Skeletal muscle tissue (tissue), 4 donors: ENCODE results near the gene ID2. TPM values are rescaled to one million over a fixed set of nuclear protein-coding genes. Genes with fewer than 3 reads are reported as not detected.
A peak's percentile ranks its signal among the peaks of the same experiment; 100 is the strongest.

Experiments used
- H3K27ac ChIP-seq: one replicate; pipeline ENCODE4 v1.7.0; 2013; ENCODE audit warnings: mild to moderate bottlenecking, low read depth, low read length, inconsistent platforms
- H3K27me3 ChIP-seq, 3 donors: one replicate each; pipeline ENCODE4 v1.7.0; 2013; ENCODE audit warnings: low read length in 3 of 3; ENCODE audit not compliant: control insufficient read depth in 3 of 3, insufficient read depth in 3 of 3
- H3K36me3 ChIP-seq, 3 donors: one replicate each; pipeline ENCODE4 v1.7.0; 2013; ENCODE audit warnings: low read length in 3 of 3; ENCODE audit not compliant: control insufficient read depth in 3 of 3, insufficient read depth in 3 of 3
- H3K4me1 ChIP-seq, 3 donors: one replicate each; pipeline ENCODE4 v1.7.0; 2013; ENCODE audit warnings: low read length in 3 of 3, mild to moderate bottlenecking in 3 of 3; ENCODE audit not compliant: control insufficient read depth in 3 of 3, insufficient read depth in 3 of 3
- H3K4me3 ChIP-seq, 3 donors: one replicate each; pipeline ENCODE4 v1.7.0; 2013; ENCODE audit warnings: low read length in 3 of 3
- H3K9ac ChIP-seq, 3 donors: one replicate each; pipeline ENCODE4 v1.7.0; 2013; ENCODE audit warnings: low read length in 3 of 3, mild to moderate bottlenecking in 3 of 3, moderate library complexity in 2 of 3, low read depth in 1 of 3
- H3K9me3 ChIP-seq, 3 donors: one replicate each; pipeline ENCODE4 v1.7.0; 2013; ENCODE audit warnings: low read length in 3 of 3; ENCODE audit not compliant: control insufficient read depth in 3 of 3
- total RNA-seq: library from RNA; depleted of rRNA; stranded (reverse); fragments of >200 nt; gene quantifications from one replicate; pipeline ENCODE4 v1.2.3, GENCODE V29; 2014
- donor health status: Osteomylitis.

The ID2 gene
- total RNA-seq, 1 donor from 2014 or later = 35.0 TPM

- no peak overlapping the region for H3K27ac ChIP-seq
- no peak overlapping the region for H3K9ac ChIP-seq
- H3K4me3 ChIP-seq = no peak overlapping the region
- no peaks in the 10 kb centered on the region for H3K9me3 ChIP-seq
- no peaks in the 10 kb centered on the region for H3K36me3 ChIP-seq
- H3K27me3 ChIP-seq = no peaks in the 10 kb centered on the region
- H3K4me1 ChIP-seq = peaks cover 0 to 2% (median 0%) of the 10 kb centered on the region in 3 donors
Measured at GRCh38 chr2:8640498-8640897, 41.4 kb upstream of the ID2 start.

GRCh38 chr2:8641301-8641965 lies 40.4 kb upstream of the ID2 start:
- Histone ChIP-seq H3K4me1 (peaks cover 0 to 2% (median 0%) of the 10 kb centered on the region in 3 donors), H3K27ac (no peak overlapping the region), H3K9me3 (no peaks in the 10 kb centered on the region), H3K27me3 (no peaks in the 10 kb centered on the region), H3K36me3 (no peaks in the 10 kb centered on the region), H3K9ac (no peak overlapping the region), H3K4me3 (no peak overlapping the region)

- Histone ChIP-seq H3K4me3 (no peak overlapping the region), H3K9me3 (no peaks in the 10 kb centered on the region), H3K27ac (no peak overlapping the region), H3K4me1 (peaks cover 0 to 2% (median 0%) of the 10 kb centered on the region in 3 donors), H3K27me3 (no peaks in the 10 kb centered on the region), H3K9ac (peak overlapping the region in 1 of 3 donors; percentile 18), H3K36me3 (no peaks in the 10 kb centered on the region)
Measured at GRCh38 chr2:8642366-8643068, 39.3 kb upstream of the ID2 start.

GRCh38 chr2:8643250-8643995 lies 38.4 kb upstream of the ID2 start:
- H3K36me3 ChIP-seq = no peaks in the 10 kb centered on the region
- no peak overlapping the region for H3K27ac ChIP-seq
- H3K9me3 ChIP-seq = no peaks in the 10 kb centered on the region
- H3K4me3 ChIP-seq = no peak overlapping the region
- H3K9ac ChIP-seq = no peak overlapping the region
- H3K4me1 ChIP-seq = peaks cover 0 to 2% (median 0%) of the 10 kb centered on the region in 3 donors
- H3K27me3 ChIP-seq = no peaks in the 10 kb centered on the region

- Histone ChIP-seq H3K27ac (no peak overlapping the region), H3K9ac (no peak overlapping the region), H3K4me1 (peaks cover 0 to 2% (median 0%) of the 10 kb centered on the region in 3 donors), H3K36me3 (no peaks in the 10 kb centered on the region), H3K9me3 (no peaks in the 10 kb centered on the region), H3K4me3 (no peak overlapping the region), H3K27me3 (no peaks in the 10 kb centered on the region)
Measured at GRCh38 chr2:8643996-8644356, 37.9 kb upstream of the ID2 start.

GRCh38 chr2:8644605-8645175 lies 37.2 kb upstream of the ID2 start:
- no peaks in the 10 kb centered on the region for H3K9me3 ChIP-seq
- H3K27ac ChIP-seq = no peak overlapping the region
- H3K4me1 ChIP-seq = peaks cover 0 to 2% (median 0%) of the 10 kb centered on the region in 3 donors
- no peak overlapping the region for H3K4me3 ChIP-seq
- H3K36me3 ChIP-seq = no peaks in the 10 kb centered on the region
- H3K9ac ChIP-seq = no peak overlapping the region
- H3K27me3 ChIP-seq = no peaks in the 10 kb centered on the region

GRCh38 chr2:8645176-8645831 lies 36.6 kb upstream of the ID2 start:
- no peaks in the 10 kb centered on the region for H3K36me3 ChIP-seq
- H3K4me3 ChIP-seq = no peak overlapping the region
- H3K9ac ChIP-seq = no peak overlapping the region
- peaks cover 0 to 2% (median 0%) of the 10 kb centered on the region in 3 donors for H3K4me1 ChIP-seq
- H3K27ac ChIP-seq = no peak overlapping the region
- H3K27me3 ChIP-seq = no peaks in the 10 kb centered on the region
- H3K9me3 ChIP-seq = no peaks in the 10 kb centered on the region

GRCh38 chr2:8646731-8647461 lies 35.0 kb upstream of the ID2 start:
- Histone ChIP-seq H3K27me3 (no peaks in the 10 kb centered on the region), H3K4me1 (peaks cover 0 to 2% (median 0%) of the 10 kb centered on the region in 3 donors), H3K27ac (no peak overlapping the region), H3K36me3 (no peaks in the 10 kb centered on the region), H3K9me3 (no peaks in the 10 kb centered on the region), H3K9ac (no peak overlapping the region), H3K4me3 (no peak overlapping the region)

GRCh38 chr2:8647462-8647857 lies 34.4 kb upstream of the ID2 start:
- no peaks in the 10 kb centered on the region for H3K36me3 ChIP-seq
- H3K27me3 ChIP-seq = no peaks in the 10 kb centered on the region
- H3K27ac ChIP-seq = no peak overlapping the region
- H3K4me3 ChIP-seq = no peak overlapping the region
- H3K9me3 ChIP-seq = no peaks in the 10 kb centered on the region
- H3K9ac ChIP-seq = no peak overlapping the region
- peaks cover 0 to 2% (median 0%) of the 10 kb centered on the region in 3 donors for H3K4me1 ChIP-seq
